GM12878 (cell line): ENCODE results near the gene YAE1. TPM values are rescaled to one million over a fixed set of nuclear protein-coding genes. Genes with fewer than 3 reads are reported as not detected.
A peak's percentile ranks its signal among the peaks of the same experiment; 100 is the strongest.

Experiments
- ATAC-seq: fragments of 200-7000 bp; cut with Tn5 transposase; 3 replicates; pipeline ENCODE4 v1.9.1; 2020; ENCODE audit warnings: mild to moderate bottlenecking, moderate library complexity
- BruUV-seq: library from RNA; stranded (reverse); fragments of 400-500 nt; replicated peaks from 2 replicates; lab custom pipeline; 2021; lab: Mats Ljungman, UMichigan
- CTCF ChIA-PET: fragments of 300-600 bp; sonication (Branson Sonifier 250); formaldehyde crosslinking; extraction: SDS; loops from one replicate; lab custom pipeline; 2021; ENCODE audit warnings: inconsistent platforms; lab: Yijun Ruan, JAX
- POLR2A ChIA-PET: fragments of 350-600 bp; formaldehyde crosslinking; extraction: SDS; loops from one replicate; lab custom pipeline; 2021; ENCODE audit warnings: inconsistent platforms; lab: Charles Lee
- RAD21 ChIA-PET: fragments of 300-600 bp; sonication (Branson Sonifier 250); formaldehyde crosslinking; loops from one replicate; lab custom pipeline; 2023; ENCODE audit warnings: antibody characterized with exemption; ENCODE audit not compliant: unreplicated experiment; lab: Charles Lee
- SMC1A ChIA-PET: fragments of 300-600 bp; sonication (Branson Sonifier 250); formaldehyde crosslinking; loops from one replicate; lab custom pipeline; 2023; ENCODE audit not compliant: unreplicated experiment, uncharacterized antibody; lab: Charles Lee
- DNase-seq: peaks from one replicate; pipeline ENCODE4 v3.0.0-alpha.2; 2011; ENCODE audit warnings: low read depth, low spot score
- FAIRE-seq: peaks from 3 replicates; lab custom pipeline; 2011; peaks lifted over from hg19 to GRCh38; lab: Jason Lieb, UNC
- H2AFZ ChIP-seq: 2 replicates; pipeline ENCODE4 v1.6.0; 2011; ENCODE audit warnings: low read depth, low read length, control low read depth; ENCODE audit not compliant: control insufficient read depth
- H3K27ac ChIP-seq: 2 replicates; pipeline ENCODE4 v1.5.1; 2011; ENCODE audit warnings: control low read depth; ENCODE audit not compliant: control insufficient read depth, insufficient read depth
- H3K27me3 ChIP-seq, 2 experiments: replicated peaks in 1 of 2; 2 replicates each; pipeline versions ENCODE4 v1.6.0 to v1.6.1; 2011; ENCODE audit warnings: low read length in 1 of 2; ENCODE audit not compliant: control insufficient read depth in 2 of 2, insufficient read depth in 2 of 2
- H3K36me3 ChIP-seq, 2 experiments: 2 replicates each; pipeline ENCODE4 v1.5.1; 2011; ENCODE audit warnings: low read length in 1 of 2; ENCODE audit not compliant: control insufficient read depth in 2 of 2, insufficient read depth in 2 of 2
- H3K4me1 ChIP-seq: 2 replicates; pipeline ENCODE4 v1.6.1; 2011; ENCODE audit warnings: mild to moderate bottlenecking, low read length, moderate library complexity, mixed read lengths; ENCODE audit not compliant: control insufficient read depth, insufficient read depth
- H3K4me2 ChIP-seq: 2 replicates; pipeline ENCODE4 v1.6.0; 2011; ENCODE audit warnings: control low read depth; ENCODE audit not compliant: control insufficient read depth, insufficient read depth
- H3K4me3 ChIP-seq: fragments of 200-600 bp; sonication (generic); 2 replicates; pipeline ENCODE4 v1.5.1; 2016
- H3K79me2 ChIP-seq: 2 replicates; pipeline ENCODE4 v1.6.0; 2011; ENCODE audit warnings: low read length; ENCODE audit not compliant: control insufficient read depth, insufficient read depth
- H3K9ac ChIP-seq: 2 replicates; pipeline ENCODE4 v1.8.0; 2011; ENCODE audit warnings: low read length, control low read depth, mixed read lengths; ENCODE audit not compliant: control insufficient read depth, insufficient read depth
- H3K9me3 ChIP-seq: replicated peaks from 3 replicates; pipeline ENCODE4 v1.5.1; 2011; ENCODE audit warnings: mild to moderate bottlenecking, low read length; ENCODE audit not compliant: control insufficient read depth, insufficient read depth
- H4K20me1 ChIP-seq: 2 replicates; pipeline ENCODE4 v1.6.0; 2011; ENCODE audit not compliant: control insufficient read depth, insufficient read depth
- BMI1 ChIP-seq: fragments of 450-650 bp; IDR thresholded peaks from 2 replicates; pipeline ENCODE4 v1.6.1; 2016; ENCODE audit warnings: mild to moderate bottlenecking, moderate library complexity, borderline replicate concordance
- SUZ12 ChIP-seq: fragments of 200-600 bp; sonication (generic); IDR thresholded peaks from one replicate; pipeline ENCODE4 v1.6.1; 2018; ENCODE audit warnings: antibody characterized with exemption, mild to moderate bottlenecking; ENCODE audit not compliant: unreplicated experiment
- WGBS: methylation state at CpG from one replicate; pipeline ENCODE4 v1.1.6; 2016; ENCODE audit warnings: low lambda C conversion rate; ENCODE audit not compliant: insufficient replicate concordance, insufficient coverage; ENCODE audit errors: missing lambda C conversion rate; 5-methylcytosine and 5-hydroxymethylcytosine counted together
- in situ Hi-C: fragments of 300-500 bp; cut with MboI; formaldehyde crosslinking; loops from 9 replicates; pipeline ENCODE4 v1.14.3; 2018; ENCODE audit warnings: mixed read lengths
- intact Hi-C: fragments of 100-400 bp; cut with micrococcal nuclease; formaldehyde crosslinking; loops from one replicate; pipeline ENCODE4 v1.14.2; 2022; ENCODE audit not compliant: unreplicated experiment
- polyA plus RNA-seq, 11 experiments: library from polyadenylated mRNA; depleted of rRNA in 4 of 11; unstranded in 6 of 11; stranded (reverse) in 5 of 11; fragments of >200 nt; fragmentation: Nextera tagmentation in 4 of 11; fragmentation: Illumina TruSeq in 1 of 11; extraction: Ambion mirVana in 4 of 11; extraction: Trizol in 1 of 11; gene quantifications; 1 replicate in 1 of 11; 2 replicates in 10 of 11; pipeline versions ENCODE4 v1.2.1 to v1.2.3, GENCODE V29; 2011 to 2016; ENCODE audit warnings: inconsistent platforms in 2 of 11, missing spikeins in 2 of 11, low read depth in 1 of 11
- total RNA-seq, 4 experiments: library from RNA; depleted of rRNA in 3 of 4; stranded (reverse); fragments of >200 nt in 3 of 4; fragmentation: Illumina TruSeq in 1 of 4; extraction: Trizol in 1 of 4; gene quantifications; 2 replicates each; pipeline versions ENCODE4 v1.2.1 to v1.2.3, GENCODE V29; 2013 to 2021
- TF ChIP-seq, protein P1 (sequence below), 3 experiments: IDR thresholded peaks in 2 of 3; conservative IDR thresholded peaks in 1 of 3; 2 replicates each; pipeline ENCODE4 v1.5.1; 2011; ENCODE audit warnings: low read depth in 3 of 3, low read length in 3 of 3, mild to moderate bottlenecking in 3 of 3, control low read depth in 2 of 3, moderate library complexity in 2 of 3, inconsistent platforms in 1 of 3, mixed read lengths in 1 of 3; ENCODE audit not compliant: control insufficient read depth in 2 of 3, insufficient read depth in 1 of 3; ENCODE audit errors: extremely low read depth in 1 of 3

YAE1 gene
- total and polyA plus RNA-seq, 10 of the 15 experiments (the other 5 are each of a cell fraction or from before 2014, with no cell fraction given): 13.5 to 35.8 (median 22.9) TPM

DNA sequence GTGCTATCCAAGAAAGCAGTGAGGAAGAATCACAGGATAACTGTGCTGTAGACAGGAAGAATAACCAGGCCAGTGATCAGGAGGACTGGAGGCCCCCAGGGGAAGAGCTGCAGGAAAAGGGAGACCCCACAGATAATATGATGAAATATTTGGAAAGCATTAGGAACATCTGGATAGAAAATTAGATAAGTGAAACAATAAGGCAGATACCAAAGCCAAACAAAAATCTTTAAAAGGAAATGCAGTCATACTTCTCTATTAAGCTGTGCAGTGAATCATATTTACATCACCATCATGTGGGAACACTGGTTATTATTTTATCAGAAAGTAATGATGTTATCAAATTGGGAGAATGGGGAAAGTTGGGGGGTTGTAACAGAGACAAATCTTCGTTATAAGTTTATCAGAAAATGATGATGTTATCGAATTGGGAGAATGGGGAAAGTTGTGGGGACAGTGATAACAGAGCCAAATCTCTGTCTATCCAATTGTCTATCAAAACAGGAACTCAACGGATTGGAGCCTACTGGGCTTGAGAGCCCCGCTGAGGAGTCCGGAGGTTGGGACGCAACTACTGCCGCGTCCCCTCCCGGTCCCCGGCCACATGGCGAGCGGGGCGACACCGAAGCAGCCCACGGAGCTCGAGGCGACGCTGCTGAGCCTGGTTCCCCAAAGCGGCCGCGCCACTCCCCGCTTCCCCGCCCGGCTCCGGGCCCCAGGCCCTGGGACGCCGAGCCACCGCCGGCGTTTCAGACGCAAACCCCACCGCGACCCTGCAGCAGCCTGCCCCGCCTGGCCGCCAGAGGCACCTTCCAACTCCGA, 43.1 kb downstream of the YAE1 start:
- Histone ChIP-seq H3K27ac (no peak overlapping the region), H3K4me1 (no peaks in the 10 kb centered on the region), H3K9ac (no peak overlapping the region), H3K79me2 (no peaks in the 10 kb centered on the region), H3K27me3 (peaks cover 0 to 8% of the 10 kb centered on the region in 2 experiments; a peak in 1 of 4 replicates), H3K4me3 (0 out of 2 replicates have a peak overlapping the region, but pooled peaks have one; percentile 15), H3K4me2 (peak overlapping the region; percentile 51), H4K20me1 (no peaks in the 10 kb centered on the region), H3K9me3 (no peaks in the 10 kb centered on the region), H3K36me3 (no peaks in the 10 kb centered on the region), H2AFZ (no peak overlapping the region)
- ChIA-PET RAD21 (interaction anchor here (0.6 to 1.4 kb wide), 3 partner anchors 12 to 17 kb away, joined by 3 to 5 read pairs (median 3); no protein-coding TSS in a partner anchor), CTCF (interaction anchor here (0.6 to 1.2 kb wide), 6 partner anchors 13 to 996 kb away, joined by 3 to 10 read pairs (median 4); no protein-coding TSS in a partner anchor), POLR2A (interaction anchor here (0.7 kb wide), 1 partner anchor 29 kb away, joined by 3 read pairs; no protein-coding TSS in a partner anchor), SMC1A (interaction anchor here (0.7 to 1.3 kb wide), 7 partner anchors 11 to 141 kb away, joined by 3 to 4 read pairs (median 3); no protein-coding TSS in a partner anchor)
- DNase-seq: no peak
- peak; percentile 72 for ATAC-seq
- intact Hi-C loops (no loop called here), in situ Hi-C loops (no loop called here)
- BruUV-seq: no TSS peak
- no peak for FAIRE-seq
- WGBS: 11% methylated on average over 36 of the region's 36 CpGs
- TF ChIP-seq, protein P1, sequence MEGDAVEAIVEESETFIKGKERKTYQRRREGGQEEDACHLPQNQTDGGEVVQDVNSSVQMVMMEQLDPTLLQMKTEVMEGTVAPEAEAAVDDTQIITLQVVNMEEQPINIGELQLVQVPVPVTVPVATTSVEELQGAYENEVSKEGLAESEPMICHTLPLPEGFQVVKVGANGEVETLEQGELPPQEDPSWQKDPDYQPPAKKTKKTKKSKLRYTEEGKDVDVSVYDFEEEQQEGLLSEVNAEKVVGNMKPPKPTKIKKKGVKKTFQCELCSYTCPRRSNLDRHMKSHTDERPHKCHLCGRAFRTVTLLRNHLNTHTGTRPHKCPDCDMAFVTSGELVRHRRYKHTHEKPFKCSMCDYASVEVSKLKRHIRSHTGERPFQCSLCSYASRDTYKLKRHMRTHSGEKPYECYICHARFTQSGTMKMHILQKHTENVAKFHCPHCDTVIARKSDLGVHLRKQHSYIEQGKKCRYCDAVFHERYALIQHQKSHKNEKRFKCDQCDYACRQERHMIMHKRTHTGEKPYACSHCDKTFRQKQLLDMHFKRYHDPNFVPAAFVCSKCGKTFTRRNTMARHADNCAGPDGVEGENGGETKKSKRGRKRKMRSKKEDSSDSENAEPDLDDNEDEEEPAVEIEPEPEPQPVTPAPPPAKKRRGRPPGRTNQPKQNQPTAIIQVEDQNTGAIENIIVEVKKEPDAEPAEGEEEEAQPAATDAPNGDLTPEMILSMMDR (IDR thresholded peaks at IDR 0.05 in 2 of 3, conservative IDR thresholded peaks at IDR 0.05 in 1 of 3; ENCODE audit: control insufficient read depth in 2 of 3, extremely low read depth in 1 of 3, insufficient read depth in 1 of 3, low read depth in 3 of 3, low read length in 3 of 3): peak in 1 of 3 experiments; percentile 25; a peak in 1 of 6 replicates
- TF ChIP-seq SUZ12 (peak; percentile 44), BMI1 (no peak)
